NCI-H187 treated with DMSO at 0.1 percent for 48 hours (cell line): ENCODE measurements around the gene CYB561D1.
"Not testable (repeated sequence)": the region's sequence is repeated elsewhere in the genome, so short reads cannot be mapped to it uniquely, and the experiment has no call there.

Experiments
- DNase-seq: peaks from one replicate; lab custom pipeline; 2025; lab: John Stamatoyannopoulos, UW

CYB561D1 gene, protein sequence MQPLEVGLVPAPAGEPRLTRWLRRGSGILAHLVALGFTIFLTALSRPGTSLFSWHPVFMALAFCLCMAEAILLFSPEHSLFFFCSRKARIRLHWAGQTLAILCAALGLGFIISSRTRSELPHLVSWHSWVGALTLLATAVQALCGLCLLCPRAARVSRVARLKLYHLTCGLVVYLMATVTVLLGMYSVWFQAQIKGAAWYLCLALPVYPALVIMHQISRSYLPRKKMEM

DNA sequence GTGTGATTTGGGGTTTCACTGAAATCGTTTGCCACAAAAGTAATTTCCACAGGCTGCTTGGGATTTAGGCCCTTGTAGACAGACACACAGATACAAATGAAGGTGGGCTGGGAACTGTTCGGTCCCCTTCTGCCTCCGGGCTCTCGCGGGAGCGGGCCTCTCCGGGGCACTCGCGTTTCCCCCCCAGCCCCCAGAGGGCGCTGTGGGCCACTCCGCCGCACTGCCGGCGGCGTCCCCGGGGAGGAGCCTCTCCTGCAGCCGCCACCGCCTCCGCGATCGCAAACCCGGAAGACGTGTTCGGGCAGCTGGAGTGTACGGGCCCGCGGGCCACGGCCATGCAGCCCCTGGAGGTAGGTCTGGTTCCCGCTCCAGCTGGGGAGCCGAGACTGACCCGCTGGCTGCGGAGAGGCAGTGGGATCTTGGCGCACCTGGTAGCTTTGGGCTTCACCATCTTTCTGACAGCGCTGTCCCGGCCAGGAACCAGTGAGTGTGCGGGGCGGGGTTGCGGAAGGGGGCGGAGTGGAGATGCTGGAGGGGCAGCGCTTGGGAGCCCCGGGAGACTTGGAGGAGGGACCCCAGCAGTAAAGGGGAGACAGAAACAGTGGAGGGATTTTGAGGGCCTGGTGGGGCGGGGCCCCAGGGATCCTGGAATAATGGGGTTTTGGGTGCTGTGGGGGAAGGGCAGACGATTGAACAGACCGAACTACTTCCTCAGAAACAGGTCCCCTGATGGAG lies at the start of gene CYB561D1:
CYB561D1 (plus strand) TSS at position 290 of the 735 bp plus-strand sequence; CDS start at position 336, 46 bp downstream.
- DNase-seq: no peak

DNA sequence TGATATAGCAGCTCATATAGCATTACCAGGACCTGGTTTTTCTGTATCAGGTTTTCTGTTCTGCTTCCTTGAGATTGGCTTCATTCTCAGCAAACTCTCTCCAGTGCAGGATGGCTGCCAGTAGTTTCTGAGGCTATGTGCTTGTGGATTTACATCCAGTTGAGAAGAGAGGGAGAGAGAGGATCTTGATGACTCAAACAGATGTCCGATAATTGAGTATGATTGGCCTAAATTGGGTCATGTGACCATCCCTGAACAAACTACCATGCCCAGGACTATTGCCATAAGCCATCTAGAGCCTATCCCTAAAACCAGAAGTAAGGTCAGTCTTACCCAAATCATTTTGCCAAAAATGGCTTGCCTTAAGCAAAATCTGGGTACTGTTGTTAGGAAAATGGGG lies 49.5 kb upstream of the CYB561D1 start:
- no peak for DNase-seq

GRCh38 chr1:109445949-109446695 lies 47.8 kb upstream of the CYB561D1 start:
- not testable (repeated sequence) for DNase-seq

GRCh38 chr1:109447524-109447923 lies 46.4 kb upstream of the CYB561D1 start:
- no peak for DNase-seq

DNA sequence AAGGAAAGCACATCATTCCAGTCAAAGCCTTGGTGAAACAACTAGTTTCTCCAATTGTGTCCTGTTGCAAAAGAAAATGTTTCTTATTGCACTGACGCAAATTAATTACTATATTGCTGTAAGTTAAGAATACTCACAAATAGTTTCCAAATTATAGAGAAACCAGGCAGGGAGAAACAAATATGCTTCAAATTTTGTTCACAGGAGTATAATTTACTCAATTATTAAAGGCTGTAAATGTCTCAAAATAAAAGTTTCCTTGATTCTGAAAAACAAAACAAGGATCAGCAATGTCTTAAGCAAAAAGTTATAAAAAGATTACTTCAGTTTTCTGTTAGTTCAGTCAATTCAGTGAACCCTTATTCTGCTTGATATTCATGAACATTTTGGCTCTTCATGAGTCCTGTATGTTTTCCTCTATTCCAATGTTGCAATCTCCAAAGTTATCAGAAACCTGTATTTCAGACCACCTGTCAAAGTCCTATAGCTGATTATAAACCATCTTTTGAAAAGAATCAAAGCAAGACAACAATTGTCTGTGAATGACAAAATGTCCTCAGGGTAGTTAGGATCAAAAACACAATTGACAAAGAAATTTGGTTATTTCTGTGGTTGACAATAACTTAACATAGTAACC lies 39.3 kb upstream of the CYB561D1 start:
- no peak for DNase-seq

DNA sequence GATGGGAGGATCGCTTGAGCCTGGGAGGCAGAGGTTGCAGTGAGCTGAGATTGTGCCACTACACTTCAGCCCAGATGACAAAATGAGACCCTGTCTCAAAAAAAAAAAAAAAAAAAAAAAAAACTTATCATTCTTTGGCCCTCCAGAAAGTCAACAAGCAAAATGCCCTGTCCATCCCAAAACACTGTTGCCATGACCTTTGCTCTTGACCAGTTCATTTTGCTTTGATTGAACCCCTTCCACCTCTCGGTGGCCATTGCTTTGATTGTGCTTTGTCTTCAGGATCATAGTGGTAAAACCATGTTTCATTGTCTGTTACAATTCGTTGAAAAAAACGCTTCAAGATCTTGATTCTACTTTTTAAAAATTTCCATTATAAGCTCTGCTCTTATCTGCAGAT lies 36.1 kb upstream of the CYB561D1 start:
- DNase-seq: no peak

DNA sequence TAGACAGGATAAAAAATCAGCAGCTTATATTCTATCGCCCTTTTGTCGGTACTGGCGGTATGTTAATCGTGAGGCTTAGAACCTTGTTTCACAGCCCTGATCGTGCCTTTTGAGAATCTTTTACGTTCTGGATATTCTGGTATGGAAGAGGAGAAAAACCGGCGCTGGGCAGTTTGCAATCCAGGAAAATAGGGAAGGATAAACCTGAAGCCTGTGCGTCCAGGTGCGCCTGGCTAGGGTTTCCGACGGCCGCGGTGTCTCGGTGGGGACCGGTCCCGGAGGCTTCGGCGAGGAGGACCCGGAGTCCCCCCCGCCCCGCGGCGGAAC lies 27.8 kb upstream of the CYB561D1 start:
- no peak for DNase-seq

DNA sequence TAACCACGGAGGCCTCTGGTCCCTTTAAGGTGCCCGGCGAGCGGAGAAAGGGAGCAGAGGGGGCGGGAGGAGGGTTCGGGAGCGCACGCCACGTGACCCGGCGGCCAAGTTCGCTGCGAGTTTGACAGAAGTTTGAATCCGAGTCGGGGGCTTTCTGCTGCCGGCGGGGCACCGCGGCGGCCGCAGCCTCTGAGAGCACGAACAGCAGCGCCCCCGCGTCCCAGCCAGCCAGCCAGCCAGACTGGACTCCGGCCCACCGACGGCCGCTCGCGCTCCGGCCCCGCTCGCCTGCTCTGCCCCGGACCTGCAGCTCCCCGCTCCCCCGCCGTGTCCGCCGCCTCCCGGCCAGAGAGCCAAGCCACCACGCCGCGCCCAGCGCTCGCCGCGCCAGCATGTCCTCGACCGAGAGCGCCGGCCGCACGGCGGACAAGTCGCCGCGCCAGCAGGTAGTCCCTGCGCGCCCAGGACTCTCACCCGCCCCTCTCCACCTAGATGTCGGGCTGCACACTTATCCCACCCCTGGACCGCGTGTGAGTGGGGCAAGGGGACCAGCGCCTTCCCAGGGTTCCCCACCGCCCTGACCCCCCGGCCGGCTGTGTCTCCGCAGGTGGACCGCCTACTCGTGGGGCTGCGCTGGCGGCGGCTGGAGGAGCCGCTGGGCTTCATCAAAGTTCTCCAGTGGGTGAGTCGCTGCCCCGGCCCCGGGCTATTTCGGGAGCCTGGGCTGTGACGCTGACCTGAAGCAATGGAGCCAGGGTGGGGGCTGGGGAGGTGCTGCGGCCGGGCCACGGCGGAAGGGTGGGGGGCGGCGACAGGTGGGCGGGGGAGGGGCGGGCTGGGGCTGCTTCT lies 27.2 kb upstream of the CYB561D1 start, which contains the start of gene SYPL2:
SYPL2 (plus strand) TSS at position 95 of the 849 bp plus-strand sequence; CDS start at position 393, 298 bp downstream.
- DNase-seq: no peak

GRCh38 chr1:109467301-109467777 lies 26.6 kb upstream of the CYB561D1 start:
- DNase-seq: no peak

- DNase-seq: no peak
These were observed 25.8 kb upstream of the CYB561D1 start for GRCh38 chr1:109468061-109468460.

DNA sequence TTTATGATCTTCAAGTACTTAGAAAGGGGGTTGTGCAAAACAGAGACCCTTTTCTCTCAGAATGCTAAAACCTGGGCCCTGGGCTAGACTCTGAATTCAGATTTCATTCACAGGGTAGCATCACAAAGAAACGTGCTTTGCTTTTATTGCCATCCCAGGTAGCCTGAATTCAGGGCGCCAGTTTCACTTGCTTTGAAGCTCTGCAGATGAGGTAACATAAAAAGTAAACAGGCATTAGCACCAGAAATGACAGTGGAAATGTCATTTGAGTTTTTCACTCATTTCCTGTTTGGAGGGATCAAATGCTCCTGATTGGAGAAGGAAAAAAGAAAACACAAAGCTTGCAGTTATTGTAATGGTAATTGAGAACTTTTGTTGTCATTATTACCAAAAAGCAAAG lies 25.0 kb upstream of the CYB561D1 start:
- DNase-seq: no peak

DNA sequence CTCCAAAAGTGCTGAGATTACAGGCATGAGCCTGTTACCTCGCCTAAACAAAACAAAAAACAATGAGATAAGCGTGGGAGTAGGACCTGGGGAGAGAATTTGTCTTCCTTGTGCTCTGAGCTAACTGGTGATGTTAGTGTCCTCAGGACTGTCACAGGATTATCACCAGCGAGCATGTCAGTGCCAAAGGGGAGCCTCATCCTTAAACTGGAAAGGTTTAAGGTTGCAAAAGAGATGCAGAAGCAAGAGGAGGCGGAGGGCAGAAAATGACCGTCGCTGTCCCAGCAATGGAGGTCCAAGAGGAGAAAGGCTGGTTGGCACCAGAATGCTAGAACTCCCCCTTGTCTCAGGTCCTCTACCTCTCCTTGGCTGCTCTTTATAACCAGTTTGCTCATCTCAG lies 23.6 kb upstream of the CYB561D1 start:
- DNase-seq: no peak

DNA sequence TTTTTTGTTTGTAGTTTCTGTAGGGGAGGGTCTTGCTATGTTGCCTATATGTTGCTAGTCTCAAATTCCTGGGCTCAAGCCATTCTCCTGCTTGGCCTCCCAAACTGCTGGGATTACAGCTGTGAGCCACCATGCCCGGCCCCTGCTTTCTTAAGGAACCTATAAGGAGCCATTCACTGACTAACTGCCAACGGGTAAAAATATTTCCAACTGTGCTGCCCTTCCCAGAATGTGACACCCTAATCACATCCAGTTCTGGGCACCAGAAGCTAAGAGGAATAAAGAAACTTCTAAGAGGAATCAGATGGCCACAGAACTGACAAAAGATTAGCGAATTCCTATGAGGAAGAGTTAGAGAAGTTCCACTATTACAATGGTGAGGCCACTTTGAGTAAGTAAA lies 21.1 kb upstream of the CYB561D1 start:
- DNase-seq: no peak

DNA sequence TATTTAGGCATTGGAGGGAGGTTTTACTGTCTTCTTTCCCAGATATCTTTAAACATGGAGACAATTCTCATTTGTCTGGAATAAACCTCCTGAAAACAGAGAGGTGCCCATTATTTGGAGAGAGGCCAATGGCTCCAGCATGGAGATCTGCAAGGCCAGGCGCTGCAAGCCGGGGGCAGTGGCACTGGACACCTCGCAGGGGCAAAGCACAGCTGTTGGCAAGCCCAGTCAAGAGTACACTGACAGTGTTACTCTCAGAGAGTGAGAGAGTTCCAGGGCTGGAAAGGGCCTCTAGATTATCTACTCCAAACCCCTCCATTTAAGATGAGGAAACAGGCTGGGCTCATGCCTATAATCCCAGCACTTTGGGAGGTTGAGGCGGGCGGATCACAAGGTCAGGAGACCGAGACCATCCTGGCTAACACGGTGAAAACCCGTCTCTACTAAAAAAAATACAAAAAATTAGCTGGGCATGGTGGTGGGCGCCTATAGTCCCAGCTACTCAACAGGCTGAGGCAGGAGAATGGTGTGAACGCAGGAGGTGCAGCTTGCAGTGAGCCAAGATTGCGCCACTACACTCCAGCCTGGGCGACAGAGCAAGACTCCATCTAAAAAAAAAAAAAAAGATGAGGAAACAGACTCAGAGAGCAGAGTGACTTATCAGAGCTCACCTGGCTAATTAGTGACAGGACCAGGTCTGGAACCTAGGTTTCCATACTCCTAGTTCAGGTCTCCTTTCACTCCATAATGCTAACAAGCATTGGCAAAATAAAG lies 20.4 kb upstream of the CYB561D1 start:
- not testable (repeated sequence) for DNase-seq

GRCh38 chr1:109474697-109475096 lies 19.2 kb upstream of the CYB561D1 start:
- DNase-seq: no peak

GRCh38 chr1:109475261-109475660 lies 18.6 kb upstream of the CYB561D1 start:
- DNase-seq: no peak

DNA sequence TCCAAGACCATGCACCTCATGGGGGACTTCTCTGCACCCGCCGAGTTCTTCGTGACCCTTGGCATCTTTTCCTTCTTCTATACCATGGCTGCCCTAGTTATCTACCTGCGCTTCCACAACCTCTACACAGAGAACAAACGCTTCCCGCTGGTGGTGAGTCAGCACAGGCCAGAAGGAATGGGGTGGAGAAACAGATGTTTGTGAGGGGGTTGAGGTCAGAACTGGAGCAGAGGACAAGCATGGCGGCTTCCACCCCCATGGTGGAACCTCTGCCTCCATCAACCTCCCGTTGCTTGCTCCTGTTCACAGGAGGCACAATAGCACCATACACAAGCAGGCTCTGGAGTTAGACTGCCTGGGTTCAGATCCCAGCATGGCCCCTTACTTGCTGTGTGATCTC lies 17.1 kb upstream of the CYB561D1 start:
- no peak for DNase-seq

DNA sequence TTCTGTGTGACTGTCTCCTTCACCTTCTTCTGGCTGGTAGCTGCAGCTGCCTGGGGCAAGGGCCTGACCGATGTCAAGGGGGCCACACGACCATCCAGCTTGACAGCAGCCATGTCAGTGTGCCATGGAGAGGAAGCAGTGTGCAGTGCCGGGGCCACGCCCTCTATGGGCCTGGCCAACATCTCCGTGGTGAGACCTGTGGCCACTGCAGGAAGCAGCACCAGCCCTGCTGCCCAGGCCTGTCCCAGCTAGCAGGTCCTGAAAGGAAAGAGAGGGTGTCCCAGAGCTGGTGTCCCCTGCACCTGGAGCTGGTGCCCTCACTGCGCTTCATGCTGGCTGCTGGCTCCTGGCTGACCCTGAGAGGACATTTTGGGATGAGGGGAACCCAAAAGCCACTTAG lies 16.1 kb upstream of the CYB561D1 start:
- DNase-seq: no peak

GRCh38 chr1:109478806-109479205 lies 15.1 kb upstream of the CYB561D1 start:
- DNase-seq: no peak

GRCh38 chr1:109479311-109479710 lies 14.6 kb upstream of the CYB561D1 start:
- no peak for DNase-seq

DNA sequence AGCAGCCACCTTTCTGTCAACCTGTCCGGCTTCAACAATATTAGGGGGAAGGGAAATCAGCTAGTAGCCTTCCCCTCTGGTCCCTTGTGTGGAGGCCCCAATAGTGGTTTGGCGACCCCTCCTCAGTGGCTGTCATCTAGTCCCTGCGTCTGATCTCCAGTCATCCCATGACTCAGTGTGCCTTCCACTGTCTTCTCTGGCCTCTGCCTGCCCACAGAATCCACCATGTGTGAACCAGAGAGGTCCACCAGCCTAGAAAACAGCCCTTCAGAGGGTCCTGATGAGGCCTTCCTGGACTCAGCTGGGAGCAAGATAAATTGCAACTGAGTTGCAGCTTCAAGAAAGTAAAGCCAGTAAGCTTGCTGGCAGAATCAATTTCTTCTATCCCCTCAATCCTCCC lies 14.0 kb upstream of the CYB561D1 start:
- no peak for DNase-seq
